HG02759 (cell line): ENCODE measurements around the gene RNF151.
"Not testable (repeated sequence)": the region's sequence is repeated elsewhere in the genome, so short reads cannot be mapped to it uniquely, and the experiment has no call there.

Experiments used
- ATAC-seq: cut with Tn5 transposase; IDR thresholded peaks from one replicate; pipeline ENCODE4 v1.9.1; 2021; ENCODE audit warnings: mild to moderate bottlenecking, moderate library complexity; ENCODE audit not compliant: unreplicated experiment

RNF151 gene

DNA sequence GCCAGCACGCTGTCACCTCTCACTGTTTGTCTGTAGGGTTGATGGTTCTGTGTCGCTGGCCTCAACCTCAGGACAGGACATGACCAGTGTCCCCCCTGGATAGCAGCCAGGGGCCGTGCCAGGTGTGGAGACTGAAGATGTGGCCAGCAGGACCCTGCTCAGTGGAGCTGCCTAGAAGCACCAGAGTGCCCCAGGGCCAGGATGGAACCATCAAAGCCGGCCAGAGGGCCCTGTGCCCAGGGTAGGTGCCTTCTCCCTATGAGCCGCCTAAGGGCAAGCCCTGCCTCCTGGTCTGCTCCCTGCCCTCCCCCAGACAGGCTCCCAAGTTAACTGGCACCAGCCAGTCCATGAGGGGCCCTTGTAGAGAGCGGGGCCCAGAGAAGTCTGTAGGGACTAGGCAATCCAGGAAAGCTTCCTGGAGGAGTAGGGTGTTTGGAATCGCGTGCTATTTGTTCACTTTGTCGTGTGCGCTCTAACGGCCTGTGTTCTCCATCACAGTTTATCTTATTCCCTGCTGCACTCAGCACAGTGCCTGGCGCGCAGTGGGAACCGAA lies 7.9 kb upstream of the RNF151 start:
- ATAC-seq: no peak

DNA sequence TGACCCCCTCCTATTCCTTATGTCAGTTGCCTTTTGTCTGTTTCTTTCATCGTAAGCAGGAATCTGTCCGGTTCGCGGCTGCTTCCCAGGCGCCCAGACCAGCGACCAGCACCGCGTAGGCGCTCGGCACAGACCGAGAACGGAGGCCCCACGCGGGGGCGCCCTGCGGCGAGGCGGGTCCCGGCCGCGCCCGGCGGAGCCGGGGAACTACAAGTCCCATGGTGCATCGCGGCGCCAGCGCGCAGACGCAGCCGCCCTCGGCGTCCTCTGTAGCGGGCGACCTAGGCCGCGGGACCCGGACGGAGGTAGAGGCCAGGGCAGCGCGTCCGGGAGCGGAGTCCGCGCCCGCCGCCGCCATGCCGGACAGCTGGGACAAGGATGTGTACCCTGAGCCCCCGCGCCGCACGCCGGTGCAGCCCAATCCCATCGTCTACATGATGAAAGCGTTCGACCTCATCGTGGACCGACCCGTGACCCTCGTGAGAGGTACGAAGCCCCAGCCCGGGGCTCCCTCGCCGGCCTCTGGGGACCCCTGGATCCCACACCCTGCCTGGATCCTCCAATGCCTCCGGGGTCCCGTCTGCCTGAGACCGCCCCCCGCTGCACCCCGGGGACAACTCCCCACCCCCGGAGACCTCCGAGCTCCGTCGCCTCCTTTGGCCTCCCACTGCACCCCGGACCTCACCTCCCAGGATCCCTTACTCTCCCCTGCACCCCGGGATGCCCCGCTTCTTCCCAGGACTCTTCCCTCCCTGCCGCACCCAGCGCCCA lies 7.2 kb upstream of the RNF151 start, which contains the start of gene NDUFB10:
TSS of gene NDUFB10 (plus strand) at position 270 of the 771 bp plus-strand sequence. CDS start at position 357, 87 bp downstream.
- ATAC-seq: peak; percentile 79

DNA sequence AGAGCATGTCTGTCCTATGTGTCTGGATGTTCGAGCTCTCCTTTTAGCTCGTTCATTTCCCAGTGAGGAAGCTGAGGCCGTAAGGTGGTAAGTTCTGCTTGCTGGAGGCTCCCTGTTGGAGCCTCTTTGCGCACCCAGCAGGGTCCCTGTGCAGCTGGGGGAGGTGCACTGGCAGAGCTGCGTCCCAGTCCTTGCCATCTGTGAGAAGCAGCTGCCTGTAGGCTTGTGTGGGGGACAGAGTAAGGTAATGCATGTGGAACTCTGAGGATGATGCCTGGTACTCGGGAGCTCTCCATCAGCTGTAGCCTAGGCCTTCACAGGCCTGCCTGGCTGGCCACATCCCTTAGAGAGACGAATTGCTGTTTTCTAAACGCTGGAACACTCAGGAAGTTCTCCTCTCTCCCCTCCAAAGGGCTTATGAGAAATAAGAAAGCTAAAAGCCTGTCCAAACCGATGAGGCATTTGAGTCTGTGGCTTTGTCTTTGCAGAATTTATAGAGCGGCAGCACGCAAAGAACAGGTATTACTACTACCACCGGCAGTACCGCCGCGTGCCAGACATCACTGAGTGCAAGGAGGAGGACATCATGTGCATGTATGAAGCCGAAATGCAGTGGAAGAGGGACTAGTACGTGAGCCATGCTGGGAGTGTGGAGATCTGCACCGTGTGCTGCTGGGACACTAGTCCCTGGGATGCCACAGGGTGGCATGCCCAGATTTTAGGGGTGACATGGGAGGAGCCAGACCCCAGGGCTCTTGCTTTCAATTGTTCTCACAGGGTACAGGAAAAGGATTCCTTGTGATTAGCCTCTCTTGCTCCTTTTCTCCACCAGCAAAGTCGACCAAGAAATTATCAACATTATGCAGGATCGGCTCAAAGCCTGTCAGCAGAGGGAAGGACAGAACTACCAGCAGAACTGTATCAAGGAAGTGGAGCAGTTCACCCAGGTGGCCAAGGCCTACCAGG lies 5.7 kb upstream of the RNF151 start:
- no peak for ATAC-seq

DNA sequence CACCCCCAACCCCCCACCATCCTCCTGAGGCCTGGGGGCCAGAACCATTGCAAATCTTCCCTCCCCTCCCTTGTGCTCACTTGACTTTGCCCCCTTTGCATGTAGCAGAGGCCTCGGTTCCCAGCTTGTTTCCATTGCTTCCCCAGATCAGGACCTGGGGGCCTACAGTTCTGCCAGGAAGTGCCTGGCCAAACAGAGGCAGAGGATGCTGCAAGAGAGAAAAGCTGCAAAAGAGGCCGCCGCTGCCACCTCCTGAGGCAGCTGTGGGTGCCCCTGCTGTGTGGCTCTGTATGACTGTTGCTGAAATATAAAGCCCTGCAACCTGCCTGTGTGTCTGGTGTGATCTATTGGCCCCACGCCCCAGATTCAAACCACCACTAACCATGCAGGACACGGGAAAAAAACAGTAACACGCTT lies 5.0 kb upstream of the RNF151 start:
- no peak for ATAC-seq

DNA sequence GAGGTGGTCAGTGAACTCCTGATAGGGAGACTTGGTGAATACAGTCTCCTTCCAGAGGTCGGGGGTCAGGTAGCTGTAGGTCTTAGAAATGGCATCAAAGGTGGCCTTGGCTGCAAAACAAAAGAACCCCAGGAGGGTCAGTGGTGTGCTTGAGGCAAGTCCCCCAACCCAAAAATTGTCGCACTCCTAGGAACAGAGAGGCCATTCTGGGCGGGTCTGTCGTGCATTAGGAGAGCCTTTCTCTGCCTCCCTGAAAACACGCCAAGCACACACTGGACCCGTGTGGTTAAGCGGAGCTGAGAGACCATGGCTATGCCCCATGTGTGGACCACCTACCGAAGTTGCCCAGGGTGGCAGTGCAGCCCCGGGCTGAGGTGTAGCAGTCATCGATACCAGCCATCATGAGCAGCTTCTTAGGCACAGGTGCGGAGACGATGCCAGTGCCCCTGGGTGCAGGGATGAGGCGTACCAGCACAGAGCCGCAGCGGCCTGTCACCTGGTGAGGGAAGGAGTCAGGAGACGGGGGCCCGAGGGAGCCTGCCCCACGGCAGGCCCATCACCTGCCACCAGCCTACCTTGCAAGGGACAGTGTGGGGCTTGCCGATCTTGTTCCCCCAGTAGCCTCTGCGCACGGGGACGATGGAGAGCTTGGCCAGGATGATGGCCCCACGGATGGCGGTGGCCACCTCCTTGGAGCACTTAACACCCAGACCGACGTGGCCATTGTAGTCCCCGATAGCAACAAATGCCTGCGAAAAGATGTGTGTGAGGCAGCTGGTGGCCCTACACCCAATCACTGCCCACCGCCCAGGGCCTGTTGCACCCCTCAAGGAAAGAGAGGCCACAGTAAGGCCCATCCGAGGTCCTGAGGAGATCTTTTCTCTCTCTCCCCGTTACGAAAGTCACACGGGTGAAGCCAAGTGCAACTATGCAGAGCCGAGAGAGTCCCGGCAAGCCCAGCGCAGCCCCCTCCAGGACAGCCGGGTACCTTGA lies 4.2 kb upstream of the RNF151 start:
- ATAC-seq: not testable (repeated sequence)

DNA sequence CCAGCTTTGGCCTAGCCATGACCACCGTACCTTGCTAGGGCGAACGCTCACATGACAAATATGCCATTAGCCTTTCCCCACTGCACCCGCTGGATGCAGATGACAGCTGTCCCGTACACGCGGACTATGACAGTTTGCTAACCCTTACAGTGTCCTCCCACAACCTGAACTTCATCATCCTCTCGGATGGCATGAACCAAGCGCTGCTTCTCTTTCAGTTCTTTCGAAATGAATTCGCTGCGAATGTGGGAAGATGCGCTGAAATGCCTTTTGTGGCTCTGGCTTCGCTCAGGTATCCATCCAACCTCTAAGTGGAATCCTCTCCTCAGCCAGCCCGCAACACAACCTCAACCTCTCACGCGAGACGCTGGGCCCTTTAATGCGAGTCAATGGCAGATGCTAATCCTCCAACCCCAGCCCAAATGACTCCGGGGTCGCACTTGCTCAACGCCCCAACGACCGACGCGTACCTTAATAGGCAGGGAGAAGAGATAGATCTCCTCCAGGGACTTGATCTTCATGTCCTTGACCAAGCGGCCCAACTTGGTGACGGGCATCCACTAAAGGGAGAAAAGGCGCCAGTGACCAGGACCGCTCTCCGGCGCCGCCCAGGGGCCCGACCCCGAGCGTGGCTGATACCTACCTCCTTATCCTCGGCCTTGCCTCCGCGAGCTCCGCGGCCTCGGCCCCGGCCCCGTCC lies 2.7 kb upstream of the RNF151 start:
- peak; percentile 1 for ATAC-seq

DNA sequence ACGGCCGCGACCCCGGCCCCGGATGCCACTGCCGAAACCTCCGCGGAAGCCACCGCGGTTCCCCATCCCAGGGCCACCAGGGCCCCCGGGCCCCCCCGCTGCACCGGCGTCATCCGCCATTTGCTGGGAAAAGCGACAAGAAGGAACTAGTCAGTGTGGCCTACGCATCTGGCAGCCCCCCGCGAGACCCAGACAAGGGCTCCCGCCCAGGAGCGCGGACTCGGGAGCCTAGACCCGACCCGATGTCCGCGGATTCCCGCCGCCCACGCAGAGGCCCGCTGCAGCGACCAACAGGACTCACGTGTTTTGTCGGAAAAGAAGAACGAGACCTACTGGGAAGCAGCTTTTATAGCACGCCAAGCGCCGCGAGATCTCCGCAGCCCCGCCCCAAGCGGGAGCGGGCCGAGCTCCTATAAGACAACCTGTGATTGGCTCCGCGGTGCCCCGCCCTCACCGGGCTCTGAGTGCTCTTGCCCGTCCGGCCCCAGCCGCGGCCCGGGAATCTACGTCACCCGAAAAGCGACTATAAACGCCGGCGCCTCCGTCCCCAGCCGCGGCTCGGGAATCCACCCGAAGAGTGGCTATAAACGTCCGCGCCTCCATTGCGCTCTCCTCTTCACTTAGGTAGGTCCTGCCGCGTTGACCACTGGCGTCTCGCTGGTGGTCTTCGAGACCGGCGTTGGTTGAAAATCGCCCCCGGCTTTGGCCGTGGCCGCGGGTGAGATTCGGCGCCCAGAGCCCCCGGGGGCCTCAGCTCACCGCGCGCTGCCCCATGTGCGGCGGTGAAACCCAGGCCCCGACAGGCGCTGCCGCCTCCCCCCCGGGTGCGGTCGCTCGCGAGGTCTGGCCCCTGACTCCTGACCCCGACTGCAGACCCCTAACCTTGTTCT lies 1.9 kb upstream of the RNF151 start, which contains the start of gene RPS2:
TSS of gene RPS2 (minus strand) at position 321 of the 890 bp plus-strand sequence. CDS start at position 120, 201 bp downstream.
- peak; percentile 87 for ATAC-seq

DNA sequence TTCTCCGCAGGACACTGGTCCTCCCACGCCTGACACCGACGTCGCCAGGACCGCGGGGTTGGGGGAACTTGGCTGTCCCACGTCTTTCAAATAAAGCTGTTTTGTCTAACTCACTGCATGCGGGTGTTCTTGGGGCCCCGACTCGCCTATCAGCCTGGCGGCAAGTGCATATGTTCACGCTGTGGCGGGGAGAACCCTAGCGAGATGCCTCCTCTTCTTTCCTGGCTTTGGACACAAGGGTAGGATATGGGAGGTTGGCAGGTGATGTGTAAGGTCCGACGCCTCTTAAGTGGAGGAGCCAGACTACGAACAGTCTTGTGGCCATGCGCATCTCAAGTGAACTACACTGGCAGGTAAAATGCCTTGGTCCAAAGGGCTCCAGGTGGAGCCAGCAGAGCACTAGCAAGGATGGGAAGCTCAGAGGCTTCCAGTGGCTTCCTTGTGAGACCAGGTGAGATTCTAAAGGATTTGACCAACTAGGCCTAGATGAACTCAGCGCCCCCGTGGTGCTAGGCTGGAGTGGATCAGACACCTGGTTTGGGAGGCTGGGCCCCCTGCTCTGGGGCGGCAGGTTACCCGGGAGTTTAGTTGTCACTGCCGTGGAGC lies 1.2 kb upstream of the RNF151 start:
- ATAC-seq: no peak

DNA sequence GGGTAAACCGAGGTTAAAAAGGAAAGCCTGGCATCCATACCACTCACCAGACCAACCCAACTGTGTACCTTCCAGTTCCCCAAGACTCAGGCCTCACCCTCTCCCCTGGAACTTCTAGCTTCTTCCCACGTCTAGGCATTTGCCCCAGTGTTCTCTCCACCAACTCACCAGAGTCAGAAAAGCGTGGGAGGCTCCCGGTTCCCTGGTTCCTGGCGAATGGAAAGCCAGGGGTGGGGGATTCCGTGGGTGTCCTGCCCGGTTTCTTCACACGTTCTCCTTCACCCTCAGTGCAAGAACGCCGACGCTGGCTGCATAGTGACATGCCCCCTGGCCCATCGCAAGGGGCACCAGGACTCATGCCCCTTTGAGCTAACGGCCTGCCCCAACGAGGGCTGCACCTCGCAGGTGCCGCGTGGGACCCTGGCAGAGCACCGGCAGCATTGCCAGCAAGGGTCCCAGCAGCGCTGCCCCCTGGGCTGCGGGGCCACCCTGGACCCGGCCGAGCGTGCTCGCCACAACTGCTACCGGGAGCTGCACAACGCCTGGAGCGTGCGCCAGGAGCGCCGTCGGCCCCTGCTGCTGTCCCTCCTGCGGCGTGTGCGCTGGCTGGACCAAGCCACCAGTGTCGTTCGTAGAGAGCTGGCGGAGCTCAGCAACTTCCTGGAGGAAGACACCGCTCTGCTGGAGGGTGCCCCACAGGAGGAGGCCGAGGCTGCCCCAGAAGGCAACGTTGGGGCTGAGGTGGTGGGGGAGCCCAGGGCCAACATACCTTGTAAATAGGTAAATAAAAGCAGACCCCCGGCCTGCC lies 1.7 kb downstream of the RNF151 start:
- ATAC-seq: no peak

DNA sequence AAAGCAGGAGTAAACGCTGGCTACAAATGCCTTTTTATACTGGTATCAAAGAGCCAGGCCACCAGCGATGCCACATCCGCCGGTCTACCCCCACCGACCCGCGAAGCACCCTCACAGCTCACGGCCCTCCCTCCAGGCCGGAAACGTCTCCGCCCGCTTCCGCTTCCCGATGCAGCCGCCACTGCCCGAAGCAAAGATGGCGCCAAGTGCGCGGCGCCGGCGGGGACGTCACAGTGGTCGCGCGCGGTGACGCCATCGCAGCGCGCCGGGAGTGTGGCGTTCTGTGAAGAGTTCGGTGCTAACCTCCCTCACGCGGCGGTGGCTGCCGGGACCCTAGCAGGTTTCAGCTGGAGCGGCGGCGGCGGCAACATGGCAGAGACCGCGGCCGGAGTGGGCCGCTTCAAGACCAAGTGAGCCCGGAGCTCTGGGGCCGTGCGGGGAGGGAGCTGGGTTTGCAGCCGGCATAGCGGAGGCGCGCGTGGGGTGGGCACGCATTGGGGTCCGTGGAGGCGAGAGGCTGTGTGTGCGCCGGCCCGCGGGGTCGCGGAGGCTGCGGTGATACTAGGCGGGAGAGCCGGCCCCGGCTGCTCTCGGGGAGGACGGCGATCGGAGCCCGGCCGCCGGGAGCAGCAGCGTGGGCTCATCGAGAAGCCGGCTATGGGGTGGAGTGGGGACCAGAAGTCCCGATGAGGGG lies 5.3 kb downstream of the RNF151 start, which contains the start of gene TBL3:
TSS of gene TBL3 (plus strand) at position 258 of the 694 bp plus-strand sequence. CDS start at position 370, 112 bp downstream.
- peak; percentile 89 for ATAC-seq

DNA sequence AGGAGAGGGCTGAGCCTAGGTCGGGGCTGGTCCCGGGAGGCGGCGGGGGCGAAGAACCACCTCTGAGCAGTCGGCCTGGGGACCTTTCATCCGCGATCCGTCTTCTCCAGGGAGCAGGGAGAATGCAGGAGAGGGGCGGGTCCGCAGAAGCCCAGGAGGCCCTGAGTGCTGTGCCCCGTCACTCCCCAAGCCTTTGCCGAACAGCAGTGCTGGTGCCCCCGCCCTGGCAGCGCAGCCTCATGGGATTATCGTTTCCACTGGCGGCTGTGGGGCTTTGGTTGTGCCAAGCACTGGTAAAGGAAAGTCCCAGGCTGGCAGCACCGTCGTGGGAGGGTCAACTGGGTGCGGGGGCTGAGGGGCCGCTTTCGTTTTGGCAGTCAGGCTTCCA lies 5.8 kb downstream of the RNF151 start:
- ATAC-seq: no peak

DNA sequence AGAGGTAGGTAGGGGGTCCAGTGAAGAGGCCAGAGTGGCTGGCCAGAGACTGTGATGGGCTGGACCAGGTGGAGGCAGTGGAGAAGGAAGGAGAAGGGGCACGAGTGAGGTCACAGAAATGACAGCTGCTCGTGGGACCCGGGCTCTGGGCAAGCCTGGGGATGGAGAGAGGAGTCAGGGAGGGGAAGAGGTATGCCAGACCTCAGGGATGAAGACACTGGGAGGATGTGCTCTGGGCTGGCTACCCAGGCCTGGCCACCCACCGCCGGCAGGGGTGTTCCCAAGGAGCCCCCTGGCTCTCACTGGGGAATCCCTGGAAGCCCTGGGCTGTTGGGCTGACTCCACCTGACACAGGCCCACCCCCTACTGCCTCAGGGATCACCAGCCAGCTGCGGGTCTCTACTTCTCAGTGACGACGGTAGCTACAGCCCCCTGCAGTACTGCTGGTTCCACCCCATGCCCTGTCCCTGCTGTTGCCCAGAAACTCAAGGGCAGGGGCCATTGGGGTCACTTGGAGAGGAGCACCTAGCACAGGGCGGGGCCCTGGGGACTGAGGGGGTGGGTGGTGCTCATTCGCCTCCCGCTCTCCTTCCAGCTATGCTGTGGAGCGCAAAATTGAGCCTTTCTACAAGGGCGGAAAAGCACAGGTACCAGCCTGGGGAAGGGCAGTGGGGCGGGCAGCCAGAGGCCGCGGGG lies 7.0 kb downstream of the RNF151 start:
- no peak for ATAC-seq

DNA sequence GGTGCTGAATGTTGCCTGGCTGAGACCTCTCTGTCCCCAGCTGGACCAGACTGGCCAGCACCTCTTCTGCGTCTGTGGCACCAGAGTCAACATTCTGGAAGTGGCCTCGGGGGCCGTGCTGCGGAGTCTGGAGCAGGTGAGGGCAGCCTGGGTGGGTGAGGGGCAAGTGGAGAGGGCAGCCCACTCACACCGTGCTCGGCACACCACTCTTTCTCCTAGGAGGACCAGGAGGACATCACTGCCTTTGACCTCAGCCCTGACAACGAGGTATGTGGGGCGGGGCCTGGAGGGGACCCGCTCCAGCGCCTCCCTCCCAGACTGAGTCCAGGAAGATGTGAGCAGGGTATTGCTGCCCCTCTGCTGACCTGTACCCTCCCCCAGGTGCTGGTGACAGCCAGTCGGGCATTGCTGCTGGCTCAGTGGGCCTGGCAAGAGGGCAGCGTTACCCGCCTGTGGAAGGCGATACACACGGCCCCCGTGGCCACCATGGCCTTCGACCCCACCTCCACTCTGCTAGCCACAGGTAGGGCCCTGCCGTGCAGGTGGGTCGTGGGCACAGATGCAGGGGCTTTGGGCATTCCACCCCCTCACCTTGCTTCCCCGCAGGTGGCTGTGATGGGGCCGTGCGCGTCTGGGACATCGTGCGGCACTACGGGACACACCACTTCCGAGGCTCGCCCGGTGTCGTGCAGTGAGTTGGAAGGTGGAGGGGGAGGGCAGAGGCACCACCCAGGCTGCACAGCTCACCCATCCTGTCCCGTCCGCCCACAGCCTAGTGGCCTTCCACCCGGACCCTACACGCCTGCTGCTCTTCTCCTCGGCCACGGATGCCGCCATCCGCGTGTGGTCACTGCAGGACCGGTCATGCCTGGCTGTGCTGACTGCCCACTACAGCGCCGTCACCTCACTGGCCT lies 7.8 kb downstream of the RNF151 start:
- ATAC-seq: no peak

DNA sequence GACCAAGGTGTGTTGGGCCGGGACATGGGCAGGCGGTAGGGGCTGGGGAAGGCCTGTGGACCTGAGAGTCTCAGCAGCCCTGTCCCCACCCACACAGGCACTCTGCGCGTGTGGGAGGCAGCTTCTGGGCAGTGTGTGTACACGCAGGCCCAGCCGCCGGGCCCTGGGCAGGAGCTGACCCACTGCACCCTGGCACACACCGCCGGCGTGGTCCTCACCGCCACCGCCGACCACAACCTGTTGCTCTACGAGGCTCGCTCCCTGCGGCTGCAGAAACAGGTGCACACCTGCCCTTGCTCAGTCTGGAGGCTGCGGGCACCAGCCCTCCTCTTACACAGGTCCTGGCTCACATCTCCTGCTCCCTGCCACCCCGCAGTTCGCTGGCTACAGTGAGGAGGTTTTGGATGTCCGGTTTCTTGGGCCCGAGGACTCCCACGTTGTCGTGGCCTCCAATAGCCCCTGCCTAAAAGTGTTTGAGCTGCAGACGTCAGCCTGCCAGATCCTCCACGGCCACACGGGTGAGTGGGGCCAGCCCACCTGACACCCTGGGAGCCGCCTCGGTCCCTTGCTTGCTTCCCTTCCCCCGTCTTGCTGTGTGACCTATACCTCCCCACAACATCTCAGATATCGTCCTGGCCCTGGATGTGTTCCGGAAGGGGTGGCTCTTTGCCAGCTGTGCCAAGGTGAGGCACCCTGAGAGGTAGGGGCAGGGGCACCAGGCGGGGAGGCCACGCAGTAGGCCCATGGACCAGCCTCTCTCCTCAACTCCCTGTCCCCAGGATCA lies 9.0 kb downstream of the RNF151 start:
- ATAC-seq: no peak
